Stomach (tissue), 4 donors: ENCODE results near the gene CUEDC2.

Source experiments
- EP300 ChIP-seq: sonication (generic); formaldehyde crosslinking; IDR thresholded peaks from one replicate; pipeline ENCODE4 v1.6.1; 2017; ENCODE audit warnings: antibody characterized with exemption
- POLR2A ChIP-seq, 4 donors: fragments of 450-650 bp; IDR thresholded peaks; one replicate each; pipeline ENCODE4 v1.6.1; 2016; ENCODE audit warnings: antibody characterized with exemption in 4 of 4, control low read depth in 2 of 4, mild to moderate bottlenecking in 1 of 4, moderate library complexity in 1 of 4
- POLR2AphosphoS5 ChIP-seq, 3 donors: sonication (generic); formaldehyde crosslinking; IDR thresholded peaks; one replicate each; pipeline ENCODE4 v1.6.1; 2016; ENCODE audit warnings: antibody characterized with exemption in 3 of 3
- TF ChIP-seq, protein P1 (sequence below), 7 experiments: fragments of 450-650 bp in 4 of 7; fragments of 200-600 bp in 3 of 7; sonication (generic) in 3 of 7; IDR thresholded peaks; one replicate each; pipeline ENCODE4 v1.5.1; 2016 to 2019; ENCODE audit warnings: antibody characterized with exemption in 7 of 7, control low read depth in 2 of 7, mild to moderate bottlenecking in 1 of 7

DNA sequence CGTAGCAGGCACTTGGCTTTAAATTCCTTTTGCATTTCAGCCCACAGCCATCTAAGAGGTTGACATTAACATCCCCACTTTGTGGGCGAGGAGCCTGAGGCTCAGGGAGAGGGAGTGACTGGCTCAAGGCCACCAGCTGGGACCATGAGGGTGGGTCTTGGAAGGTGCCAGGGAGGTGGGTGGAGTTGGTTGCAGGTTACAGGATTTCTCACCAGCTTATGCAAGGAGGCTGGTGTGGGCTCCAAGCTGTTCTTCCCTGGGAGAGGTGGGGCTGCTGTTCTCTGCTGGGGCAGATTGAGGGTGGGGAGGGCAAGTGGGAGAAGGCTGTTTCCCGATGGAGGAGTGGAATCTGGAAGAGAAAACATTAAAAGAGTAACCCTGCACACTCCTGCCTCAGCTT is 33.1 kb upstream of the CUEDC2 start:
- TF ChIP-seq, protein P1, sequence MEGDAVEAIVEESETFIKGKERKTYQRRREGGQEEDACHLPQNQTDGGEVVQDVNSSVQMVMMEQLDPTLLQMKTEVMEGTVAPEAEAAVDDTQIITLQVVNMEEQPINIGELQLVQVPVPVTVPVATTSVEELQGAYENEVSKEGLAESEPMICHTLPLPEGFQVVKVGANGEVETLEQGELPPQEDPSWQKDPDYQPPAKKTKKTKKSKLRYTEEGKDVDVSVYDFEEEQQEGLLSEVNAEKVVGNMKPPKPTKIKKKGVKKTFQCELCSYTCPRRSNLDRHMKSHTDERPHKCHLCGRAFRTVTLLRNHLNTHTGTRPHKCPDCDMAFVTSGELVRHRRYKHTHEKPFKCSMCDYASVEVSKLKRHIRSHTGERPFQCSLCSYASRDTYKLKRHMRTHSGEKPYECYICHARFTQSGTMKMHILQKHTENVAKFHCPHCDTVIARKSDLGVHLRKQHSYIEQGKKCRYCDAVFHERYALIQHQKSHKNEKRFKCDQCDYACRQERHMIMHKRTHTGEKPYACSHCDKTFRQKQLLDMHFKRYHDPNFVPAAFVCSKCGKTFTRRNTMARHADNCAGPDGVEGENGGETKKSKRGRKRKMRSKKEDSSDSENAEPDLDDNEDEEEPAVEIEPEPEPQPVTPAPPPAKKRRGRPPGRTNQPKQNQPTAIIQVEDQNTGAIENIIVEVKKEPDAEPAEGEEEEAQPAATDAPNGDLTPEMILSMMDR (IDR thresholded peaks at IDR 0.05) = no peak
- TF ChIP-seq POLR2AphosphoS5 (IDR thresholded peaks at IDR 0.05) = no peak
- TF ChIP-seq POLR2A (IDR thresholded peaks at IDR 0.05) = no peak
- no peak for TF ChIP-seq EP300
